Sigmoid colon (tissue), 4 donors: ENCODE data around the gene ACCSL.

Source experiments
- CTCF ChIP-seq, 4 experiments: fragments of 450-650 bp in 3 of 4; fragments of 200-600 bp in 1 of 4; IDR thresholded peaks; one replicate each; pipeline ENCODE4 v1.5.1; 2016 to 2019; ENCODE audit warnings: antibody characterized with exemption in 4 of 4, mild to moderate bottlenecking in 3 of 4, moderate library complexity in 2 of 4
- POLR2A ChIP-seq, 2 donors: fragments of 450-650 bp; IDR thresholded peaks; one replicate each; pipeline ENCODE4 v1.6.1; 2016; ENCODE audit warnings: antibody characterized with exemption in 2 of 2, mild to moderate bottlenecking in 2 of 2, moderate library complexity in 2 of 2
- POLR2AphosphoS5 ChIP-seq, 4 donors: sonication (generic); formaldehyde crosslinking; IDR thresholded peaks; one replicate each; pipeline ENCODE4 v1.6.1; 2017; ENCODE audit warnings: antibody characterized with exemption in 4 of 4

GRCh38 chr11:44018127-44018521, 29.7 kb upstream of the ACCSL start:
- TF ChIP-seq CTCF (IDR thresholded peaks at IDR 0.05): no peak
- no peak for TF ChIP-seq POLR2A (IDR thresholded peaks at IDR 0.05)
- TF ChIP-seq POLR2AphosphoS5 (IDR thresholded peaks at IDR 0.05): no peak
